A673 (cell line): ENCODE data around the gene PDZD4.

ENCODE experiments used
- EZH2 ChIP-seq: fragments of 200-600 bp; sonication (generic); IDR thresholded peaks from 2 replicates; pipeline ENCODE4 v1.6.1; 2017; ENCODE audit warnings: borderline replicate concordance, low read depth, mild to moderate bottlenecking, mixed read lengths, antibody characterized with exemption, low read length; ENCODE audit not compliant: poor library complexity, severe bottlenecking
- TF ChIP-seq, protein P1 (sequence below): fragments of 300-800, 200-600 bp; sonication (generic); conservative IDR thresholded peaks from 2 replicates; pipeline ENCODE4 v1.5.1; 2017; ENCODE audit warnings: low read depth, mild to moderate bottlenecking, antibody characterized with exemption, low read length, moderate library complexity, mixed read lengths

DNA sequence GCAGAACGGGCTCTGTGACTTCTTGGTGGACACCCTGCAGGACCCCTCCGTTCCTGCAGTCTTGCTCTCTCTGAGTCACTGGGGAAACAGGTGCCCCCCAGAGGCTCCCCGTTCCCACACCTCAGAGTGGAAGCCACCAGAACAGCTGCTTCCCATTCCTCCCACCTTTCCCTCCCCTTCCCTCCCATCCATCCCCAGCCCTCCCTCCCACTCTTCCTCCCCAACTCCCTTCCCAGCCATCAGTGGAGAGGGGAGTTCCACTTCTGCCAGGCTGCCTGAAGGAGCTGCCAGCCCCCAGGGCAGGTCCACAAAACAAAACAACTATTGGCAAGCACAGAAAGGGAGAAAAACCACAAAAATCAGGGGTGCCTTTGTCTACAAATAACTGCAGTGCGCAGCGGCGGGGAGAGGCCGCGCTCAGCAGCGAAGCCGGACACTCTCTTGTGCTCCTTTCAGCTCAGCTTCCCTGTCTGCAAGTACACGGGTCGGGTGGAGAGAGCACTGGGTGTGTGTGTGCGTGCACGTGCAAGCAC is 27.8 kb downstream of the PDZD4 start:
- TF ChIP-seq, protein P1, sequence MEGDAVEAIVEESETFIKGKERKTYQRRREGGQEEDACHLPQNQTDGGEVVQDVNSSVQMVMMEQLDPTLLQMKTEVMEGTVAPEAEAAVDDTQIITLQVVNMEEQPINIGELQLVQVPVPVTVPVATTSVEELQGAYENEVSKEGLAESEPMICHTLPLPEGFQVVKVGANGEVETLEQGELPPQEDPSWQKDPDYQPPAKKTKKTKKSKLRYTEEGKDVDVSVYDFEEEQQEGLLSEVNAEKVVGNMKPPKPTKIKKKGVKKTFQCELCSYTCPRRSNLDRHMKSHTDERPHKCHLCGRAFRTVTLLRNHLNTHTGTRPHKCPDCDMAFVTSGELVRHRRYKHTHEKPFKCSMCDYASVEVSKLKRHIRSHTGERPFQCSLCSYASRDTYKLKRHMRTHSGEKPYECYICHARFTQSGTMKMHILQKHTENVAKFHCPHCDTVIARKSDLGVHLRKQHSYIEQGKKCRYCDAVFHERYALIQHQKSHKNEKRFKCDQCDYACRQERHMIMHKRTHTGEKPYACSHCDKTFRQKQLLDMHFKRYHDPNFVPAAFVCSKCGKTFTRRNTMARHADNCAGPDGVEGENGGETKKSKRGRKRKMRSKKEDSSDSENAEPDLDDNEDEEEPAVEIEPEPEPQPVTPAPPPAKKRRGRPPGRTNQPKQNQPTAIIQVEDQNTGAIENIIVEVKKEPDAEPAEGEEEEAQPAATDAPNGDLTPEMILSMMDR, result no peak
- no peak for TF ChIP-seq EZH2
